Measurements from ENCODE around the gene CDKAL1. TPM values are rescaled to one million over a fixed set of nuclear protein-coding genes. Genes with fewer than 3 reads are reported as not detected.
"Not testable (repeated sequence)": the region's sequence is repeated elsewhere in the genome, so short reads cannot be mapped to it uniquely, and the experiment has no call there.

Gene CDKAL1
- total and polyA plus RNA-seq, 10 donors: 4.8 to 26.9 (median 20.1) TPM

- no peak overlapping the region for H3K27ac ChIP-seq
These were observed 654.4 kb downstream of the CDKAL1 start for GRCh38 chr6:21188505-21189223.

GRCh38 chr6:21189759-21190158, 655.5 kb downstream of the CDKAL1 start:
- peaks cover 0 to 8% (median 0%) of the 10 kb centered on the region in 8 donors for H3K9me3 ChIP-seq
- no peaks in the 10 kb centered on the region for H3K36me3 ChIP-seq
- intact Hi-C loops (cut with DNase I; ENCODE audit: low total_unique reads): no loop called here
- H3K4me1 ChIP-seq: peaks cover 0 to 14% (median 4%) of the 10 kb centered on the region in 6 donors
- H3K27me3 ChIP-seq (replicated peaks in 1 of 7): no peaks in the 10 kb centered on the region
- TF ChIP-seq CTCF (IDR thresholded peaks at IDR 0.05 in 8 of 11, conservative IDR thresholded peaks at IDR 0.05 in 3 of 11) (no peak), POLR2AphosphoS5 (IDR thresholded peaks at IDR 0.05) (no peak), POLR2A (IDR thresholded peaks at IDR 0.05) (no peak)
- 88 to 93% (median 93%) methylated on average over 4 of the region's 4 CpGs for WGBS, 5 donors
- no peak overlapping the region for H3K4me3 ChIP-seq
- DNase-seq: no peak
- no peak overlapping the region for H3K27ac ChIP-seq

More at GRCh38 chr6:21188505-21189223, 654.4 kb downstream of the CDKAL1 start:
- intact Hi-C loops (cut with DNase I; ENCODE audit: low total_unique reads): no loop called here
- Histone ChIP-seq H3K27me3 (replicated peaks in 1 of 7) (no peaks in the 10 kb centered on the region), H3K36me3 (peaks cover 0 to 5% (median 0%) of the 10 kb centered on the region in 6 donors), H3K9me3 (peaks cover 0 to 4% (median 0%) of the 10 kb centered on the region in 8 donors), H3K4me1 (peaks cover 0 to 14% (median 4%) of the 10 kb centered on the region in 6 donors), H3K4me3 (no peak overlapping the region)
- 49 to 67% (median 55%) methylated on average over 9 of the region's 9 CpGs for WGBS, 5 donors
- no peak for TF ChIP-seq CTCF (IDR thresholded peaks at IDR 0.05 in 8 of 11, conservative IDR thresholded peaks at IDR 0.05 in 3 of 11)
- TF ChIP-seq POLR2A (IDR thresholded peaks at IDR 0.05): no peak
- no peak for TF ChIP-seq POLR2AphosphoS5 (IDR thresholded peaks at IDR 0.05)
- no peak for DNase-seq

GRCh38 chr6:21190701-21191100, 656.4 kb downstream of the CDKAL1 start:
- no peak overlapping the region for H3K4me3 ChIP-seq
- intact Hi-C loops (cut with DNase I; ENCODE audit: low total_unique reads): no loop called here
- H3K27me3 ChIP-seq (replicated peaks in 1 of 7): no peaks in the 10 kb centered on the region
- H3K36me3 ChIP-seq: no peaks in the 10 kb centered on the region
- TF ChIP-seq POLR2A (IDR thresholded peaks at IDR 0.05) (no peak), POLR2AphosphoS5 (IDR thresholded peaks at IDR 0.05) (no peak), CTCF (IDR thresholded peaks at IDR 0.05 in 8 of 11, conservative IDR thresholded peaks at IDR 0.05 in 3 of 11) (no peak)
- H3K9me3 ChIP-seq: peaks cover 0 to 8% (median 0%) of the 10 kb centered on the region in 8 donors
- H3K4me1 ChIP-seq: peaks cover 0 to 14% (median 4%) of the 10 kb centered on the region in 6 donors
- no peak for DNase-seq
- WGBS, 5 donors: 46 to 59% (median 54%) methylated on average over 2 of the region's 2 CpGs
- no peak overlapping the region for H3K27ac ChIP-seq

GRCh38 chr6:21193790-21194475, 659.7 kb downstream of the CDKAL1 start:
- Histone ChIP-seq H3K4me3 (no peak overlapping the region), H3K36me3 (peaks cover 0 to 4% (median 0%) of the 10 kb centered on the region in 6 donors), H3K4me1 (peaks cover 0 to 18% (median 10%) of the 10 kb centered on the region in 6 donors), H3K9me3 (peaks cover 0 to 8% (median 0%) of the 10 kb centered on the region in 8 donors), H3K27ac (no peak overlapping the region), H3K27me3 (replicated peaks in 1 of 7) (no peaks in the 10 kb centered on the region)
- 61 to 89% (median 83%) methylated on average over 2 of the region's 2 CpGs for WGBS, 5 donors
- no peak for DNase-seq
- intact Hi-C loops (cut with DNase I; ENCODE audit: low total_unique reads): no loop called here
- TF ChIP-seq CTCF (IDR thresholded peaks at IDR 0.05 in 8 of 11, conservative IDR thresholded peaks at IDR 0.05 in 3 of 11) (no peak), POLR2AphosphoS5 (IDR thresholded peaks at IDR 0.05) (no peak), POLR2A (IDR thresholded peaks at IDR 0.05) (no peak)

- H3K9me3 ChIP-seq; DNase-seq; H3K27me3 ChIP-seq (replicated peaks in 1 of 7); H3K27ac ChIP-seq; intact Hi-C loops (cut with DNase I; ENCODE audit: low total_unique reads); H3K4me3 ChIP-seq: not testable (repeated sequence)
- peaks cover 0 to 29% (median 10%) of the 10 kb centered on the region in 6 donors for H3K4me1 ChIP-seq
- 89 to 95% (median 94%) methylated on average over 7 of the region's 7 CpGs for WGBS, 5 donors
- H3K36me3 ChIP-seq: peaks cover 0 to 14% (median 1%) of the 10 kb centered on the region in 6 donors
These were observed 661.0 kb downstream of the CDKAL1 start for GRCh38 chr6:21195301-21195700.

Data from spleen (tissue), 11 donors.